Type B pancreatic cell (in vitro differentiated cells): ENCODE measurements around the gene DPP6. TPM values are rescaled to one million over a fixed set of nuclear protein-coding genes. Genes with fewer than 3 reads are reported as not detected.

Experiments used
- DNase-seq: peaks from one replicate; pipeline ENCODE4 v3.0.0; 2021; ENCODE audit warnings: mixed read lengths; ENCODE audit not compliant: unreplicated experiment; ENCODE audit errors: extremely low spot score
- H3K27ac Mint-ChIP-seq: 2 replicates; pipeline ENCODE4 v1.8.0; 2021; ENCODE audit warnings: mild to moderate bottlenecking, mixed read lengths
- H3K27me3 Mint-ChIP-seq: 2 replicates; pipeline ENCODE4 v1.8.0; 2021; ENCODE audit warnings: mixed read lengths
- H3K36me3 Mint-ChIP-seq: 2 replicates; pipeline ENCODE4 v1.8.0; 2021; ENCODE audit warnings: mixed read lengths
- H3K4me1 Mint-ChIP-seq: one replicate; pipeline ENCODE4 v1.8.0; 2021; ENCODE audit warnings: mixed read lengths; ENCODE audit not compliant: unreplicated experiment
- H3K4me3 Mint-ChIP-seq: 2 replicates; pipeline ENCODE4 v1.8.0; 2021; ENCODE audit warnings: mild to moderate bottlenecking, mixed read lengths
- H3K9me3 Mint-ChIP-seq: 2 replicates; pipeline ENCODE4 v1.8.0; 2021; ENCODE audit warnings: mixed read lengths
- CTCF ChIP-seq: fragments of 200-600 bp; sonication (generic); conservative IDR thresholded peaks from 2 replicates; pipeline ENCODE4 v1.5.0; 2021; ENCODE audit warnings: antibody characterized with exemption, mild to moderate bottlenecking
- total RNA-seq: library from RNA; stranded (reverse); gene quantifications from 2 replicates; pipeline ENCODE4 v1.2.1, GENCODE V29; 2021; ENCODE audit warnings: low replicate concordance

Gene DPP6
- total RNA-seq, 1 donor from 2014 or later, result 4.1 TPM

- Mint-ChIP-seq H3K4me3 (no peak overlapping the region), H3K27me3 (no peaks in the 10 kb centered on the region), H3K27ac (no peak overlapping the region), H3K9me3 (no peaks in the 10 kb centered on the region), H3K36me3 (no peaks in the 10 kb centered on the region), H3K4me1 (no peaks in the 10 kb centered on the region)
- no peak for TF ChIP-seq CTCF
- no peak for DNase-seq
These were observed 387.9 kb downstream of the DPP6 start for GRCh38 chr7:154440058-154440457.

GRCh38 chr7:154440651-154441050 is 388.5 kb downstream of the DPP6 start:
- no peak overlapping the region for H3K4me3 Mint-ChIP-seq
- no peak for TF ChIP-seq CTCF
- no peaks in the 10 kb centered on the region for H3K4me1 Mint-ChIP-seq
- H3K27ac Mint-ChIP-seq, result no peak overlapping the region
- H3K9me3 Mint-ChIP-seq, result no peaks in the 10 kb centered on the region
- no peaks in the 10 kb centered on the region for H3K27me3 Mint-ChIP-seq
- DNase-seq, result no peak
- no peaks in the 10 kb centered on the region for H3K36me3 Mint-ChIP-seq

- Mint-ChIP-seq H3K27me3 (no peaks in the 10 kb centered on the region), H3K36me3 (no peaks in the 10 kb centered on the region), H3K9me3 (no peaks in the 10 kb centered on the region), H3K4me1 (no peaks in the 10 kb centered on the region), H3K27ac (no peak overlapping the region), H3K4me3 (no peak overlapping the region)
- no peak for DNase-seq
- TF ChIP-seq CTCF, result no peak
These were observed 389.6 kb downstream of the DPP6 start for GRCh38 chr7:154441811-154442210.

DNA sequence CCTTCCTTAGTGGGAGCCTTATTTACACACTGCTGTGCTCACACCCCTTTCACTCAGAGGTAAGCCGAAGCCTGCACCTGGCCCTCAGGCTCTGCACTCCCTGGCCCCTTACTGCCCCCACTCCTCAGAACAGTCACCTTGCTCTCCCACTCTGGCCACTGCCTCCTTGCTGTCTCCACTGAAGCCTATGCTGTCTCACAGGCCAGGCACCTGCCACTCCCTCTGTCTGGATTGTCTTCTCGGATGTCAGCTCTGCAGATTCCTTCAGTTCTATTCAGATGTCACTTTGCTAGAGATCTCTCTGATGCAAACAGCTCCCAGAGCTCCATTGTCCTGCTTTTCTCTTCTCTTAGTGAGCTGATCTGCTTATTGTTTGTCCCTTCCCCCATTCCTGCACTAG is 390.7 kb downstream of the DPP6 start:
- Mint-ChIP-seq H3K9me3 (no peaks in the 10 kb centered on the region), H3K4me3 (no peak overlapping the region), H3K27ac (no peak overlapping the region), H3K4me1 (no peaks in the 10 kb centered on the region), H3K36me3 (no peaks in the 10 kb centered on the region), H3K27me3 (no peaks in the 10 kb centered on the region)
- TF ChIP-seq CTCF, result no peak
- no peak for DNase-seq

- Mint-ChIP-seq H3K27ac (no peak overlapping the region), H3K4me1 (no peaks in the 10 kb centered on the region), H3K36me3 (no peaks in the 10 kb centered on the region), H3K27me3 (no peaks in the 10 kb centered on the region), H3K9me3 (no peaks in the 10 kb centered on the region), H3K4me3 (no peak overlapping the region)
- no peak for DNase-seq
- no peak for TF ChIP-seq CTCF
These were observed 398.3 kb downstream of the DPP6 start for GRCh38 chr7:154450451-154450850.
